NCI-H748 (cell line): ENCODE data around the gene NUDT4B.
"Not testable (repeated sequence)": the region's sequence is repeated elsewhere in the genome, so short reads cannot be mapped to it uniquely, and the experiment has no call there.

Source experiments
- DNase-seq: peaks from one replicate; lab custom pipeline; 2025; ENCODE audit not compliant: unreplicated experiment; lab: John Stamatoyannopoulos, UW

Gene NUDT4B

DNA sequence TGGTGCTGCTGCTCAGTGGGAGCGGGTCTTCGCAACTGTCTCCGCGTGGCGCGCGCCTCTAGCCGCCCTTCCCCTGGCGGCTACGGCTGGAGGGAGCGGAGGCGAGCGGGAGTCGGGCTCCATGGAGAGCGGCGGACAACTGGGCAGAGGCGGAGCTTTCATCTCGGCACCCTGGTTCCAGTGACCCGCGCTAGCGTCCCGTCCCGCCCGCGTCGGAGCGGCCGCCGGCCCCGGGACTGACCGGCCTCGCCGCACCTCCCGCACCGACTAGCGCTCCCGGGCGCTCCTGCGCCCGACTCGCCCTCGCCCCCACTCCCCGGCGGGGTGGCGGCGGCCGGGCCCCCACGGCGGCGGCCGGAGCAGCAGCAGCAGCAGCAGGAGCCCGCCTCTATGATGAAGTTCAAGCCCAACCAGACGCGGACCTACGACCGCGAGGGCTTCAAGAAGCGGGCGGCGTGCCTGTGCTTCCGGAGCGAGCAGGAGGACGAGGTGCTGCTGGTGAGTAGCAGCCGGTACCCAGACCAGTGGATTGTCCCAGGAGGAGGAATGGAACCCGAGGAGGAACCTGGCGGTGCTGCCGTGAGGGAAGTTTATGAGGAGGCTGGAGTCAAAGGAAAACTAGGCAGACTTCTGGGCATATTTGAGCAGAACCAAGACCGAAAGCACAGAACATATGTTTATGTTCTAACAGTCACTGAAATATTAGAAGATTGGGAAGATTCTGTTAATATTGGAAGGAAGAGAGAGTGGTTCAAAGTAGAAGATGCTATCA lies at the start of gene NUDT4B:
NUDT4B (plus strand) TSS at position 212 of the 772 bp plus-strand sequence; CDS start at position 391, 179 bp downstream.
- not testable (repeated sequence) for DNase-seq

DNA sequence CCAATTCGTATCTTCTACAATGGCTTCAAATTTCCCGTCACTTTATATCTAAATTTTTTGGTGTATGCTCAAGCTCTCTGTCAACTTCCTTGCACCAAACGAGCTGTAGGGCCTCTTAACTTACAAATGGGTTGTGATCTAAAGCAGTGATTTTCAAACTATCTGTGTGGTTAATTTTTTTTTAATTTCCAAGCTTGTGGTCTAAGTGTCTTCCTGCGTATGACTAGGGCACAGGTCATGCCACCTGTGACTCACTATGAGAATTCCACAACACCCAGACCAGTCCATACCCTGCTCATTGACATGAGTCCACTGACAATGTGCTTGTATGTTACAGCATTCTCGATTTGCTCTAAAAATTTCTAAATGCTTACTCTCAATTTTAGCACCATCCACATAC lies 49.2 kb upstream of the NUDT4B start:
- not testable (repeated sequence) for DNase-seq

DNA sequence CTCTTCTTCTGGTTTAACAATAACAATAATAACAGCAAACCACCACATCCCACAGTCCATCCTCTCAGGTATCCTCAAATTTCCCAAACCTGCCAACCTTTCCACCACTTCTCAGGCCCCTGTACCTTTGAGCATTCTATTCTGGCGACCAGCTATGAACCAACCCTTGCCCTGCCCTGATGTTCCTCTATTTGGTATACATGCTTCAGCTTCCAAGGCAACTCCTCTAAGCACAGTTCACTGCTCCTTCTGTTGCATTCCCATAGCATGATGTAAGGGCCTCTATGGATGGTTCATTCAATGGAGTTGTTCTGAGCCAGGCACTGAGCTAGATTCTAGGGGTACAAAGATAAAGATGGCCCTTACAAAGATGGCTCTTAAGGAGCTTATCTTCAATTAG lies 46.3 kb upstream of the NUDT4B start:
- DNase-seq, result not testable (repeated sequence)

DNA sequence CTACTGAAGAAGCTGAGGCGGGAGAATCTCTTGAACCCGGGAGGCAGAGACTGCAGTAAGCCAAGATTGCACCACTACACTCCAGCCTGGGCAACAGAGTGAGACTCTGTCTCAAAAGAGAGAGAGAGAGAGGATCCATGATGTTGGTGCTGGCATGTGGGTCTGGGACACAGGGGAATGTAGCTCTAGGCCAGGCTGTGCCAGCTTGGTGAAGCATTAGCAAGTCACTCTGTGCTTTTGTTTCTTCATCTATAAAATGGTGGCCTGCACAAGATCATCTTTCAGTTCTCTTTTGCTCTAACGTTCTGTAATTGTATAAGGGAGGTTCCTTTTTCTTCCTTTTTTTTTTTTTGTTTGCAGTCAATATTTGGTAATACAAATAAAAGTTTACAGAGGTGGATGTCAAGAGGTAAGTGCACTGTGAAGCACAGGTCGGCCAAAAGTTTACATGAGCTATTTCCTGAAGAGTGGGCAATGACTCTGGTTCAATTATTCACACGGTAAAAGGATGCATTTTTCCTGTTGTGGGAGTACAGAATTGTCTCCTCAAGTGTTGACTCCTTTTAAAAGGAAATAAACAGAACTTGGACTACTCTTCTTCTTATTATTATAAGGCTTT lies 44.5 kb upstream of the NUDT4B start:
- not testable (repeated sequence) for DNase-seq

DNA sequence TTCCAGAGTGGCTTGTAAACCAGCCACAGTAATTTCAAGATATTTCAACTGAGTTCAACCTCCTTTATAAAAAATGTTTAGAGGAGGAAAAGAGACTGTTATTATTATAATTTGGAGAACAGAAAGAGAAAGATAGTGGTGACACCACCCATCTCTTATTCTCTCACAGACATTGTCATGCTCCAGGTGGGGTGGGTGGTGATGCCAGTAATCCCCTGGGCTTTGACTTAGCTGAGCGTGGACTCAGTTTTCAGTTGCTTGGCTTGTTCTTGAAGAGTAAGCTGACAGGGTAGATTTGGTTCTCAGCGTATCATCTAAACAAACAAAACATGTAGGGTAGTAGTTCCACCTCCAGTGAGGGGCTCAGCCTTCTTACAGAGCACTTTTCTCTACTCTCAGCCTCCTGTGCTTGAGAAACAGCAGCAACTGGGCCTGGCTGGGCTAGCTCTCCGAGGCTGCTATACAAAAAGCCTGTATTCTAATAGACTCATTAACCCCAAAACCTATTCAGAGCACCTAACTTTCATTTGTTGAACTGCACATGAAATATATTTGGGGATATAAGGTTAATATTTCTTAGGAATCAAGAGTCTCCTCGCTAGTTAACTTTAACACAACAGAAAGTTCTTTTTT lies 43.1 kb upstream of the NUDT4B start:
- not testable (repeated sequence) for DNase-seq

DNA sequence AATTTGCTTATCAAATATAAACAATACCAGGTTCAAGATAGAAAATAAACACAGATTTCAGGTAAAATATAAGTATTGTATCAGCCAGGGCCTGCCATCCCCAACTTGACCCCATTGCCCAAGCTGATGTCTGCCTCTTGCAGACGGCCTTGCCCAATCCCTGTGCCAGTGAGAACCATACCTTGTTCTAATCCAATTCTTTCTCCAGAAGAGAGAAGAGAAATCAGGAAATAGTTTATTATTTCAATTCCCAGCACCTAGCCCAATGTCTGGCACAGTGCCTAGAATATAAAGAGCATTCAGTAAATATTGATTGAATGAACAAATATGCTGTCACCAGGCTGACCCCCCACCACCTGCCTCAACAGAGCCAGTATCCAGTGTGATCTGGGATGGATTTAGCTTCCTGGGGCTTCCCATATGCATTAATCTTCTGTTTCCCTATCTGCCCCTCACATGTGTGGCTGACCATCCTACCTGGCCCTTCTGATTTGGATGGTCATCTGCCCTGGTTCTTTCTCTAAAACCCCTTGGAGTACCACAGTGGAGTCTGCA lies 39.7 kb upstream of the NUDT4B start:
- not testable (repeated sequence) for DNase-seq

DNA sequence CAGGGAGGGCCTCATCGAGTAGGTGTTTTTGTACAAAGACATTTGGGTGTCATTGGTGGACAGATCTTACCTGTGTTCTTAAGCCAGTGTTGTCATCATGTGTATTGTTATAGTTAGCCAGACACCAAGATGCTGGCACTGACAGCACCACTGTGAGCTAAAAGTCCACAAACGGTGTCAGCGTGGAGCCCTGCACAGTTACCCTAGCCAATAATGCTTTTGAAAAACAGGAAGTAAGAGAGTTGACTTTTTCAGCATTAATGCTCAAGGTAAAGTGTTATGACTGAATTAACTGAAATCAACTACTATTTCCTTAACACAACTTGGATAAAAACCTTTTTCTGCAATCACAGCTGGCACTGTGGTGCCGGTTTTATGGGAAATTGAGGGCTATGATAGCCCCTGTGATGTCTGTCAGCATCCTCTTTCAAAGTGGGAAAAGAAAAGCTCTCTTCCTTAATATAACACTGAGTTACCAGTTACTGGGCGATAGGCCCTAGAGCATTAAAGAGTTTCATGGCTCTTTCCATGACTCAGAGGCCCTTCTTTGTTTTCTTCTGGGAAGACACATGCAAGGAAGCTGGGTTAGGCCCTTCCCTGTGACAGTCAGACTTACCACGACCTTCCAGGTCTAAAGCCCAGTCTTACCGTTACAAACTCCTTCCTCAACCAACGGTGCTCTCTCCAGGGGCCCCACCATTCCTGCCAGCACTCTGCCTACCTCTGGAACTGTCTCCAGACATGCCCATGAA lies 37.6 kb upstream of the NUDT4B start:
- DNase-seq, result not testable (repeated sequence)

DNA sequence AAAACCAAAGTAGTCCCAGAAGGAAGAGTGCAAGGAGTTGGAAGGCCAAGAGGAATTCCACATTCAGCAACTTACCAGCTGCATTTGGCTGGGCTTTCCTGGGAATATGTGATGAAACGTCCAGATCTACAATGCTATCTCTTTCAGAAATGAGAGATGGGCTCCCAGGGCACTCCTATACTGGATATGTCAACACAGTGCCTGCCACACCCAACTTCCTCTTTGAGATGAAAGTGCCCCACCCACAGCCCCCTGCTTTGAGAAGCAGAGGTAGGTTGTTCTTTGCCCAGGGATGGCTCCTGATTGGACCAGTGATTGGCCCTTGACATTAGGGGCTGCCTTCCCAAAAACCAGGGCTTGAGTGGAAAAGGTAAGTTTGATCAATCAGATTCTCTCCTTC lies 36.2 kb upstream of the NUDT4B start:
- DNase-seq, result not testable (repeated sequence)

DNA sequence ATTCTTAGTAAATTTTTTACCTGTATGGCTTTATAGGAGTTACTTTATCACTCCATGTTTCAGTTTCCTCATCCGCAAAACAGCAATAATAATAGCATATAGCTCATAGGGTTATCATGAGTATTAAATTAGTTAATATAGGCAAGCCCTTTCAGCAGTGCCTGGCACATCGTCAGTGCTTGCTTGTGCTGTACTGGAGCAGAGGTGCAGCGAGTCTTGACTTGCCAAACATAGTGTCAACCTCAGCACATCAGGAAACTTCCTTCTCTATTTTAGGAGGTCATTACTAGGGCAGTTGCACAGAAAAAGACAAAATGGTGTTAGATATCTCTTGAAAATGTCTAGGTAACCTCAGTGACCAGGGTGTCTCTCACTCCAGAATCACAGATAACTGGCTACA lies 33.1 kb upstream of the NUDT4B start:
- not testable (repeated sequence) for DNase-seq

DNA sequence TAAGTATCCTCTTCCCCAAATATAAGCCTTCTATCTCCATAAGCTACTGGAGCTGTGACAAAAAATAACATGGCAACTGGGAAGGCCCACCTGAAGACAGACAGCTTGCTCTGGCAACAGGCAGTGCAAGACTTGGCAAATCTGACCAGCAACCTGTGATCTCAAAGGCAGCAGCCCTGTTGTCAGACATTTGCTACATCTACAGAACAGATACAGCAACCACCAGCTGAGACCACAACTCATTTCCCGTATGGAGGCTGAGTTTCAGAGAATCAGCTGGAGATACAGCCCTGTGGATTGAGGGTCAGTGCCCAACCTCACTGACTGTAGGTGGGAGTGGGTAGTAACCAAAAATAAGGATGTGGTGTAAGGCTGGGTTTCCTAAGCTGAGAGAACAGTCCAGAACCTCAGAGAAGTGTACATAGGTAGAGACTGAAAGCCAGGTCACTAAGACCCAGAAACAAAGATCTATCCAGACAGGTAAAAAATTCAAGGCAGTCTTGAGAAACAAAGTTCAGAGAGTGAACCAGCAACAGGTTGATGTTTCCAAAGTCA lies 31.5 kb upstream of the NUDT4B start:
- DNase-seq, result not testable (repeated sequence)

DNA sequence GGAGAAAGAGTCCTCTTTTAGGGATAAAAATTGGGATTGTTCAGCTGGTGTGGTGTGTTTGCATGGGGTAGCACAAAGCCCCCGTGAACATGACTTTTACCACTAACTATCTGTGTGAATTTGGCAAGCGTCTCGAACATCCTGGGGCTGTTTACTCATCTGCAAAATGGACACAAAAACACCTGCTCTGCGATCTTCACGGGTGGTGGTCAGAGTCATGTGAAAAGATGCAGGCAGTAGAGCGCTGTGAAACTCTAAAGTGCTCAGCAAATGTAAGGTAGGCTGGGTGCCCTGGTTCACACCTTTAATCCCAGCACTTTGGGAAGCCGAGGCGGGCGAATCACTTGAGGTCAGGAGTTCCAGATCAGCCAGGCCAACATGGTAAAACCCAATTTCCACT lies 27.7 kb upstream of the NUDT4B start:
- DNase-seq, result not testable (repeated sequence)

DNA sequence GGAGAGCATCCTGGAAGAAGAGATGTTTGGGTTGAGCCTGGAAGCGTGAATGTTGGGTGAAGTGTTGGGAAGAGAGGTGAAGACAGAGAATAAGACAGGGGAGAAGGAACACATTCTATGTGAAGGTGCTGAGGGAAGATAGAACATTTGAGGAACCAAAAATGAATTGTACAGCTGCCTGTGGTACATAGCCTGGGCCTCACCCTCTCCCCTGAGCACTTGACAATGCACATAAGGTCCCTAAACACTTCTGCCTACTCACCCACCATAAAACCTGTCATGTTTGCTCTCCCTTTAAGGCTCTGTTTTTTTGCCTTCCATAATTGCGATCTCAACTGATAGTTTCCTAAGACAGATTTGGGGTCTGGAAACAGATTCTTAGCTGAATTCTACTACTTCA lies 25.8 kb upstream of the NUDT4B start:
- not testable (repeated sequence) for DNase-seq

DNA sequence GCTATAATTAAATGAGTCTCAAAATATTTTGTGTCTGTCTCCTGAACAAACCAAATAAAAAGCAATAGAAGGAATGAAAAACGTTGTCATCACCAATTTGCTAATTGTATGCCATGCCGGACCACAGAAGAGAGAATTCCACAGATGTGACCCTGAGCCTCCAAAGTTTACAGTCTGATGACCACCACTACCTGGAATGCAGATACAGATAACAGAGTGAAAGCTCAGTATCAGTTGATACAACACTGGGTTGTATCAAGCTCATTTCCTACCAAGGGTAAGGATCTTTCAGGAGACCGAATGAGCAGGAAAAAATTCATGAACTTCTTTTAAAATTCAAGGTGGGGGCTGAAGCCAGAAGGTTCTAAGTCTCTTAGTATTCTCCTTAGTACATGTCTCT lies 25.1 kb upstream of the NUDT4B start:
- not testable (repeated sequence) for DNase-seq

DNA sequence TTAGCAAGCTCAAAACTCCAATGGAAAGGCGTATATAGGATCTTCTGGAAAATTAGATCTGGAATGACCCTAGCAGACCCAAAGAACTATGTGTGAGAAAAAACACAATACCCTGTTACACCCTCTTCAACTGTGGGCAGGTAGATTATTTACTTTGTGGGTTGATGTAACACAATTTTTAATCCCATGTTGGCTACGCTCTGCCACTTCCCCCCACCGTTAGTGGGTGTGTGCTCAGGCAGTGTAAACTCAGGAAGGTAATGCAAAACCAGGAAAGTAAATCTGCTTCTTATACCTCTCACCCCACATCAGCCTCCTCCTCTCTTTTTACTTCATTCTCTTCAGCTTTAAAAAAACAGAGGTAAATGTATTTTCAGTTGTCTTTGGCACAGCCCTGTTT lies 23.7 kb upstream of the NUDT4B start:
- not testable (repeated sequence) for DNase-seq

DNA sequence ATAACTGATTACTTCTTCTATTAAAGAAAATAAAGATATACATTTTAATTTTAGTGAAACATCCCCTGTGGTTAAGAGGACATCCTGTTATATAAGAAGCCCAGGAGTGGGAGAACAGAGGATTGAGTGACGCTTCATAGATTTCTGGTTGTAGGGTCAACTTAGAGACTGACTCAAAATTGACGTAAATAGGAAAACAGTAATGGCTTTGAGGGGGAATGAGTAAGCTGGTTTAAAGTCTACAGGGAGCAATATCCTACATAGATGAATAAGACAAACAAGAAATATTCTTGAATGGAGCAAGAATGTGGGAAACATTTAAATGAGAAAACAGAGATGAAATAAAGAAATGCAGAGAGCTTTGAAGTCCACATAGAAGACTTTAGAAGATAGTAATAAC lies 20.7 kb upstream of the NUDT4B start:
- DNase-seq, result not testable (repeated sequence)

DNA sequence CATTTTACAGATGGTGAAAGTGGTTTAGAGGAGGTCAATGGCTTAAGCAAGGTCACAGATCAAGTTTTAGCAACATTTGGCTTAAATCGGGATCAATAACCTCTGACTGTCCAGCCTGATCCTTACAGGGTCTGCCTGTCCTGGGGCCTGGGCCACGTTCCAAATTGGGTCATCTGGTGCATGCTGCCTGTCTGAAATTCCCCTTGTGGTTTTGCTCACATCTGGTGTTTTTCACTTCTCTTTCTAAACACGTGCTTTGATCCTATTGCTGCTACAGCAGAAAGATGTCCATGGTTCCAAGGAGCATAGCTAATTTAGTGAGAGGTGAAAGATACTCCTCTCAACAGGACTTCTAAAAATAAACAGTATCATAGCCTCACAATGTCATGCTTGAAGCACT lies 19.4 kb upstream of the NUDT4B start:
- DNase-seq, result not testable (repeated sequence)

DNA sequence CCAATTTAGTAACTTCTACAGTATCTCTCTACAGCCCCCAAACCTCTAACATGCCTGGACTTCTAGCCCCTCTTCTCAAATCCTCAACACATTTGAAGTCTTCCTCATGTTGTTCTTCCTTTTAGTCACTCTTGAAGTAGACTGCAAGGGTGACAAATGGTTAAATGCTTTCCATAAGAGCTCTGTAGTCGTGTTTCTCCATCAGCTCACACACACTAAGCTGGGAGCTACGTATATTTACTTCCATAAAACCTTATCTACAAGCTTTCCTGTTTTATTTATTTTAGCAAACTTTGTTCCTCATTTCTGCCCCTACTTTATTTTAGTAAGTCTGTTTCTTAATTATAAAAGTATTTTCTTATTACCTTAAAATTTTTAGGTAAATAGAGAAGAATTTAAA lies 19.0 kb upstream of the NUDT4B start:
- DNase-seq, result not testable (repeated sequence)

DNA sequence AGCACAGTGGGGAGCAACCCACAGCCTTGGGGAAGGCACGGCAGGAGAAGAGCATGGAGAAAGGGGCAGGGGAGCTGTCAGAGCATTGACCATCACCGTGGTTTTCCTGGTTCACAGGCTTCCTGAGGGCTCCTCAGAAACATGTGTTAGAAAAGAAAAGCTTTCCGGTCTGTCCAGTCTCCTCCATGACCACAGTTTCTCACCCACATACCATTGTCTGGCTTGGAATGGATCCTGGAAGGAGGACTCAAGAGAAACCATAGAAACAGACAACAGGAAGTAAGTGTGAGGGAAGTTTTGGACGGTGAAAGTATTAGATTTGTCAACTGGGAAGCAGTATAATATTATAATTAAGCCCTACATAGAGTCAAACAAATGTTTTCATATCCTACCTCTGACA lies 16.3 kb upstream of the NUDT4B start:
- not testable (repeated sequence) for DNase-seq

DNA sequence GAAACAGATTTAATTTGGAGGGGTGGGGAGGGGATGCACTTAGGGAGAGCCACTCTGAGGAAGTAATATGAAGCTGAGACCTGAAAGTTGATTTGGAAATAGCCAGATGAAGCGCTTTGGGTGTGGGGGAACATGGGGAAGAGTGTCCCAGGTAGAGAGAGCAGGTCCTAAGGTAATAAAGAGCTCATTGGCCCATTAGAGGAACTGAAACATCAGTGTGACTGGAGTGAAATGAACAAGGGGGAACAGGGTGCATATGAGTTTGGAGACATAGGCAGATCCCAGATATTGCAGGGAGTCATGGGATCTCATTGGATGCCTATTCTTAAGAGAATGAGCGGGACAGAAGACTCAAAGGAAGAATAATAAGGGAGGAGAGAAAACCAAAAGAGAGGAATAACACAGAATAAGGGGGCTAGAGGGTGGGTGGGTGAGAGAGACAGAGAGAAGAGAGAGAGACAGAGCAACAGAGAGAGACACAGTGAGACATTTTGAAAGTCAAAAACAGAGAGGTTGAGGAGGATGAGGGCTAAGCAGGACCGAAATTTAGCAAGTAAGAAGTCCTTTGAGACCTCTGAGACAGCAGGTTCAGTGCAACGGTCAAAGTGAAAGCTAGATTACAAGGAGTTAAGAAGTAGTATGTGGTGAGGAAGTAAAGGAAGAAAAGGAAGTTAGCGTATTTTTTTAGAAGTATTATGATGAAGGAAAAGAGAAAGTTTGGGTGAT lies 14.8 kb upstream of the NUDT4B start:
- not testable (repeated sequence) for DNase-seq

DNA sequence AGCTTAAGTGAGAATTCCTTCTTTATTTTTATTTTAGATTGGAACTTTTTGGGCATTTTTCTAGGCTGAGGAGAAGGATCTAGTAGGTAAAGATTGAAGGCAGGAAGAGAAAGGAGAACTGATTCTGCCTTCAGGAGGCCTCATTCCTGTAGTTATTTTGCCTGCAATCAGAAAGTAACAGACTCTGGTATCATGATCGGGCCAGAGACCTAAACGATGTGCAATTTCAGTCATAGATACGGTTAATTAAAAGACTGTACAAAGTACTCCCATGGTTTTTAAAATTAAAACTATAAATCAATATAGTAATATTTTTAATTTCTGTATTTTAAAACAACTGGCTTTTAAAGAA lies 14.3 kb upstream of the NUDT4B start:
- DNase-seq, result not testable (repeated sequence)
